ENCODE measurements around the gene AHI1.

The AHI1 gene

DNA sequence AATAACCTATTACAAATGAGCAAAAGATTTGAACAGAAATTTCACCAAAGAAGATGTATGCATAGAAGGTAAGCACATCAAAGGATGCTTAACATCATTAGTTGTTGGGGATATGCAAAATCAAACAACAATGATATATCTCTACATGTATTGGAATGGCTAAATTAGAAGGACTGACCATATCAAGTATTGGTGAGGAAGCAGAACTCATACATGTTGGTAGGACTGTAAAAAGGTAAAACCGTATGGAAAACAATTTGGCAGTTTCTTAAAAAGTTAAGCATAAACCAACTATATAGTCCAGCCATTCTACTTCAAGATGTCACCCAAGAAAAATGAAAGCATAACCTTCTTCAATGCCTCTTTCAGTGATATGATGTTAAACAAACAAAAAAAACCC is 202.5 kb downstream of the AHI1 start:
- DNase-seq (ENCODE audit: low read depth): no peak

- DNase-seq (ENCODE audit: low read depth): no peak
These were observed 206.1 kb downstream of the AHI1 start for GRCh38 chr6:135291288-135292076.

- DNase-seq (ENCODE audit: low read depth): no peak
These were observed 207.7 kb downstream of the AHI1 start for GRCh38 chr6:135289816-135290215.

GRCh38 chr6:135286962-135287538 is 210.5 kb downstream of the AHI1 start:
- no peak for DNase-seq (ENCODE audit: low read depth)

GRCh38 chr6:135285165-135285564 is 212.4 kb downstream of the AHI1 start:
- DNase-seq (ENCODE audit: low read depth): no peak

GRCh38 chr6:135283926-135284325 is 213.6 kb downstream of the AHI1 start:
- DNase-seq (ENCODE audit: low read depth): no peak

GRCh38 chr6:135282395-135282794 is 215.1 kb downstream of the AHI1 start:
- no peak for DNase-seq (ENCODE audit: low read depth)

GRCh38 chr6:135281964-135282363 is 215.6 kb downstream of the AHI1 start:
- no peak for DNase-seq (ENCODE audit: low read depth)

DNA sequence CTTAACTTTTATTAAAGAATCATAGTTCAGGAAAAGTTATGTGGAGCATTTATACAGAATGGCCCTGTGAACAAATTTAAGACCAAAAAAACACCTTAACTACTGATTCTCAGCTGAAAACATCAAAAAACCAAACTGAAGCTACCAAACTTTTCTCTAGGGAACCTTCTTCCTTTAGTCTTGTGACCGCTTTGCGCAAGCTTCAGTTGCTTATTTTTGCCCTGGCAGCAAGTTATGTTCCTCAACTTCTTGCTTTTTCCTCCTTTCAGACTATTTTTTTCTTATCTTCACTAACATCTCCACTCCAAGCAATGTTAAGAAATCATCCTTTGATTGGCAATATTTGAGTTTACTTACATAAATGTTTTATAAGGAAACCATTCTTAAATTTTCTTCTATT is 216.3 kb downstream of the AHI1 start:
- no peak for DNase-seq (ENCODE audit: low read depth)

- DNase-seq (ENCODE audit: low read depth): no peak
These were observed 217.0 kb downstream of the AHI1 start for GRCh38 chr6:135280375-135281136.

GRCh38 chr6:135277422-135277821 is 220.1 kb downstream of the AHI1 start:
- DNase-seq (ENCODE audit: low read depth): no peak

DNA sequence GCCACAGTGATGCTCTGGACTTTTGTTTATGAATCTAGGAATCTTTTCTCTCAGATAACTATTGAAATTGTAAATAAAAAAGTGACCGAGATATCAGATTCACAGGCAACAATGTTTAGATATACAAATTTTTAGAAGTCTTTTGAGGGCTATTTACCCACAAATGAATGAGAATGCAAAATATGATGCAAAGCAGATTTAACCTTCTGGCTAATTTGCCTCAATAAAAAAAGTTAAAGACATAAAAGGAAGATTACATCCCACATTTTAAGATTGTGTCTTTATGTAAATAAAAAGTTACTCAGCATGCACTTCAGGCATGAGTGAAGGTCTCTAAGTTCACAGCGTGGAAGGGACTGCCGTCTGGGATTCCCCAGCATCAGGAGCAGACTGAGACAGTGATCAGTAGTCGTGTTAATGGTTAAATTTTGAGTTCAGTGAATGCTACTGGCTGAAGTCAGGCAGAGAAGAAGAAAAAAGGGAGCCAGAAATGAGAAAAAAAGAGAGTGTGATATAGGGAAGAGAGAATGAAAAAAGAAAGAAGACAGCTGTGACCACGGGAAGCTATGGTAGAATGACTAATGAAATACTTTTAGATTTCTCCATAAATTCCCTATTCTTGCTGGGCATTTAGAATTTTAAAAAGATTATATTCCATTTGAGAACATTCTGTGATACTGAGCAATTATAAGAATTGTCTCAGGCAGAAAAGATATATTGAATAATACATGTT is 222.8 kb downstream of the AHI1 start:
- DNase-seq (ENCODE audit: low read depth): no peak

DNA sequence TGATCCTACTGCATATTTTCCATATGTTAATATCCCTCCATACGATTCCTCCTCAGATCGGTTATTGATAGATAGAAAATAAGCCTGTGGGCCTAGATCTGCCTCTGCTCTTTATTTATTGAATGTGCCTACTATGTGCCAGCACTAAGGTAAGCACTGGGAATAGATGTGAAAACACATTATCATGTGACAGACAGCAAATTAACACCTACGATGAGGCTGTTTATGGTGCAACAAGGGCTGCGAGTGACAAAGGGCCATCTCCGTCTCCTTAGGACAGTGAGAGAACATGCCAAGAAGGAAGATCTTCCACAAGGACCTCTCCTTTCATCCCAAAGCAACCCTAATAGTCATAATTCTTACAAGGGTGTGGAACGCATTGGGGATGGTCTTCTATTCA is 225.9 kb downstream of the AHI1 start:
- DNase-seq (ENCODE audit: low read depth): no peak

DNA sequence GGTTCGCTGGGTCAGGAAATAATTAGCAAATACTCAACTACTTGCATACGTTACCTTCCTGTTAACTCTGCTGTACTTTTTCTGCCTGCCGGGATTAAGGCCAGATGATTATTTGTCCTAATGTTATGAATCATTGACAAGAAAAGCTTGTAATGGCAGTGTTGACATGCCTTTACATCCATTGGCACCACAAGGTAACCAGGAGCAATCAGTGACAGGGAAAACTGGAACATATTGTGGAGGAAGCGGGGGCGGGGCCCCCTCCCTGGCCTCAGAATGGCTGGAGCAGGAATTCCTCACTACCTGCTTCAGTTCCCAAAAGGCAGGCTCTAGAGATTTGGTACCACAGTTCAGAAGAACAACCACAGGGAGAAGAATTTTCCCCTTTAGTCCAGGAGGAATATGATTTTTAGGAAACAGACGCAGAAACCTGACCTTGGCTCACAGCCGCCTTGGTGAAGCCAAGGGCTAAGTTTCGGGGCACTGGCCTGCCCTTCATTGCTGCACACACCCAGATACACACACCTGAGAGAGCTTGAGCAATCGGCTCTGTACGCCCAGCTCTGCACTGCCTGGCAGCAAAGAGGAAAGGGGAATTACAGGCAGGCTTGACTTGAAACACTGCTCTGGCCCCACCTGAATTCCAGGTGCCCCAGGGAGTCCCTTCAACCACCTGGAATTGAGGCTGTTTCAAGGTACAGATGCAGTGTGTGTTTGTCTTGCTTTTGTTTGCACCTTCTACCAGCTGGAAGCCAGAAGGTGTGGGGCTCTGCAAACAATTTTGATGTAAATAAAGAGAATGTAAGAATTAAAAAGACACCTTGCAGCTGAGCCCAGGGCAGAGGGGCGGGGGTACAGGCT is 226.6 kb downstream of the AHI1 start:
- DNase-seq (ENCODE audit: low read depth): no peak

DNA sequence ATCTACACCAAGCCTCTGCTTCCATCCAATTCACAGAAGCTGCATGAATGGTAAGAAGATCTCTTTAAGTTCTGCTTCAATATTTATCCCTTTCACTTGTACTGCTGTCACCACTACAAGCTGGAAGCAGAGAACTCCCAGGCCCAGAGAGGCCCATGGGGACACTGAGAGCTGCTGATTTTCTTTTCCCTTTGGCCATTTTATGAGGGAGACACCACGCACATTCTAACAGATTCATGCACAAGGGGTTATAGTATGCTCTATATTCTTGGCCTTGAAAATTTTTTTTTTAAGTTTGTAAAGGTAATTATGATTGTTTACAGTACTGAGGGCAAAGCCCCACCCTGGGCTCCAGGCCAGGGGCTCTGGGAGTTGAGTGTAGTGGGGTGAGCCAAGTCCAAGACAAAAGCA is 228.1 kb downstream of the AHI1 start:
- no peak for DNase-seq (ENCODE audit: low read depth)

GRCh38 chr6:135268740-135269139 is 228.8 kb downstream of the AHI1 start:
- no peak for DNase-seq (ENCODE audit: low read depth)

GRCh38 chr6:135268263-135268662 is 229.3 kb downstream of the AHI1 start:
- no peak for DNase-seq (ENCODE audit: low read depth)

GRCh38 chr6:135267085-135267484 is 230.5 kb downstream of the AHI1 start:
- DNase-seq (ENCODE audit: low read depth): no peak

- DNase-seq (ENCODE audit: low read depth): no peak
These were observed 230.9 kb downstream of the AHI1 start for GRCh38 chr6:135266675-135267074.

GRCh38 chr6:135265278-135265677 is 232.3 kb downstream of the AHI1 start:
- DNase-seq (ENCODE audit: low read depth): no peak
